ENCODE measurements around the gene A2M.

DNA sequence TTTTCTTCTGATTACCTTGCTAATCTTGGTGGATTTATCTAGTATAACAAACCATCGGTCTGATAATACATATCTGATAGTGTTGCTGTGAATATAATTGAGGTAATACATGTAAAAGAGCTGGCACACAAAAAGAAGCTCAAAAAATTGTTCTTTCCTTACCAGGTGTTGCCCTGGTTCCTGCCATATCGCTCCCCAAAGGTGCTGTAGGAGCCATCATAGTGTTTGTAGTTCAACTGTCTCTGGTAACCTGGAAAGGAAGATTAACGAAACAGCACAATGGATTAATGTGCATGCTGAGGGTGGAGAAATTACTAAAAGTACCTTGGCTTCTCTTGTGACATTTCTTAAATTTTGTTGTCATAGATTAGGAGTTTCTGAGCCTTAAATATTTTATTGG is 36.6 kb downstream of the A2M start:
- TF ChIP-seq CTCF (IDR thresholded peaks at IDR 0.05 in 8 of 11, conservative IDR thresholded peaks at IDR 0.05 in 3 of 11) (no peak), POLR2A (IDR thresholded peaks at IDR 0.05) (no peak), POLR2AphosphoS5 (IDR thresholded peaks at IDR 0.05) (no peak)

Data from spleen (tissue), 7 donors.